Activated naive CD4-positive, alpha-beta T cell (primary cell): ENCODE results near the gene CDK12.
"Not testable (repeated sequence)": the region's sequence is repeated elsewhere in the genome, so short reads cannot be mapped to it uniquely, and the experiment has no call there.

Source experiments
- DNase-seq, 4 experiments: peaks; one replicate each; lab custom pipeline; 2025; lab: John Stamatoyannopoulos, UW

The CDK12 gene

GRCh38 chr17:39507511-39507910 is 46.2 kb downstream of the CDK12 start:
- DNase-seq, result no peak

- DNase-seq, result no peak
These were observed 47.7 kb downstream of the CDK12 start for GRCh38 chr17:39508987-39509386.

- no peak for DNase-seq
These were observed 52.0 kb downstream of the CDK12 start for GRCh38 chr17:39513309-39513708.

GRCh38 chr17:39513915-39514314 is 52.6 kb downstream of the CDK12 start:
- DNase-seq, result no peak

- DNase-seq, result no peak
These were observed 55.9 kb downstream of the CDK12 start for GRCh38 chr17:39517224-39517623.

GRCh38 chr17:39525801-39526506 is 64.7 kb downstream of the CDK12 start:
- no peak for DNase-seq

- DNase-seq, result no peak
These were observed 66.0 kb downstream of the CDK12 start for GRCh38 chr17:39527220-39527813.

GRCh38 chr17:39529455-39529854 is 68.2 kb downstream of the CDK12 start:
- DNase-seq, result no peak

GRCh38 chr17:39530513-39530912 is 69.2 kb downstream of the CDK12 start:
- no peak for DNase-seq

- DNase-seq, result no peak
These were observed 70.0 kb downstream of the CDK12 start for GRCh38 chr17:39531252-39531651.

- no peak for DNase-seq
These were observed 72.6 kb downstream of the CDK12 start for GRCh38 chr17:39533891-39534290.

GRCh38 chr17:39534768-39535405 is 73.6 kb downstream of the CDK12 start:
- no peak for DNase-seq

GRCh38 chr17:39536468-39536867 is 75.2 kb downstream of the CDK12 start:
- no peak for DNase-seq

- DNase-seq, result not testable (repeated sequence)
These were observed 76.1 kb downstream of the CDK12 start for GRCh38 chr17:39537364-39537763.

GRCh38 chr17:39538866-39539265 is 77.6 kb downstream of the CDK12 start:
- DNase-seq, result no peak

- no peak for DNase-seq
These were observed 79.3 kb downstream of the CDK12 start for GRCh38 chr17:39540611-39541010.

- no peak for DNase-seq
These were observed 80.4 kb downstream of the CDK12 start for GRCh38 chr17:39541652-39542051.

GRCh38 chr17:39543176-39543575 is 81.9 kb downstream of the CDK12 start:
- DNase-seq, result no peak

- DNase-seq, result no peak
These were observed 82.4 kb downstream of the CDK12 start for GRCh38 chr17:39543664-39544063.

GRCh38 chr17:39544361-39544760 is 83.1 kb downstream of the CDK12 start:
- DNase-seq, result not testable (repeated sequence)

- DNase-seq, result peak; percentile 63 to 76 (median 68)
These were observed 86.6 kb downstream of the CDK12 start for GRCh38 chr17:39547713-39548478.

- no peak for DNase-seq
These were observed 87.4 kb downstream of the CDK12 start for GRCh38 chr17:39548494-39549225.
